Natural killer cell (primary cell): ENCODE data around the gene HEATR5B. TPM values are rescaled to one million over a fixed set of nuclear protein-coding genes. Genes with fewer than 3 reads are reported as not detected.
A peak's percentile ranks its signal among the peaks of the same experiment; 100 is the strongest.

Source experiments
- ATAC-seq, 3 donors: fragments of 150-1000 bp in 2 of 3; fragments of 200-7000 bp in 1 of 3; cut with Tn5 transposase; 1 replicate in 1 of 3; 2 replicates in 2 of 3; pipeline ENCODE4 v1.10.0; 2021; ENCODE audit warnings: mild to moderate bottlenecking in 2 of 3, moderate library complexity in 2 of 3
- DNase-seq, 2 donors: peaks; one replicate each; pipeline versions ENCODE4 v3.0.0 to v3.0.0-alpha.2; 2013 to 2021; ENCODE audit warnings: mixed read lengths in 1 of 2
- H3K27ac ChIP-seq: one replicate; pipeline ENCODE4 v1.5.1; 2013; ENCODE audit warnings: mild to moderate bottlenecking, low read length
- H3K27me3 ChIP-seq: one replicate; pipeline ENCODE4 v1.6.1; 2013; ENCODE audit warnings: low read length; ENCODE audit not compliant: control insufficient read depth, insufficient read depth
- H3K36me3 ChIP-seq: one replicate; pipeline ENCODE4 v1.6.1; 2013; ENCODE audit warnings: low read length; ENCODE audit not compliant: control insufficient read depth, insufficient read depth
- H3K4me1 ChIP-seq: one replicate; pipeline ENCODE4 v1.6.1; 2013; ENCODE audit warnings: low read length; ENCODE audit not compliant: control insufficient read depth, insufficient read depth
- H3K4me3 ChIP-seq: one replicate; pipeline ENCODE4 v1.5.1; 2013; ENCODE audit warnings: low read length
- H3K9me3 ChIP-seq: one replicate; pipeline ENCODE4 v1.6.1; 2013; ENCODE audit warnings: low read length; ENCODE audit not compliant: control insufficient read depth, insufficient read depth
- H3K27ac Mint-ChIP-seq, 2 donors: one replicate each; pipeline ENCODE4 v1.8.0; 2022; ENCODE audit warnings: mild to moderate bottlenecking in 2 of 2, mixed read lengths in 2 of 2, moderate library complexity in 1 of 2
- H3K27me3 Mint-ChIP-seq, 2 donors: one replicate each; pipeline ENCODE4 v1.8.0; 2022; ENCODE audit warnings: low read depth in 2 of 2, mixed read lengths in 2 of 2
- H3K36me3 Mint-ChIP-seq: one replicate; pipeline ENCODE4 v1.8.0; 2022; ENCODE audit warnings: mixed read lengths
- H3K4me1 Mint-ChIP-seq, 2 donors: one replicate each; pipeline ENCODE4 v1.8.0; 2022; ENCODE audit warnings: mixed read lengths in 2 of 2
- H3K4me3 Mint-ChIP-seq: one replicate; pipeline ENCODE4 v1.8.0; 2022; ENCODE audit warnings: mild to moderate bottlenecking, moderate library complexity, mixed read lengths
- H3K9me3 Mint-ChIP-seq, 2 donors: one replicate each; pipeline ENCODE4 v1.8.0; 2022; ENCODE audit warnings: mixed read lengths in 2 of 2
- CTCF ChIP-seq: fragments of 200-600 bp; IDR thresholded peaks from one replicate; pipeline ENCODE4 v1.8.0; 2022; ENCODE audit warnings: antibody characterized with exemption
- WGBS: methylation state at CpG from one replicate; pipeline ENCODE4 v1.1.7; 2013; ENCODE audit warnings: missing lambda C conversion rate; ENCODE audit not compliant: insufficient coverage; 5-methylcytosine and 5-hydroxymethylcytosine counted together
- intact Hi-C: fragments of 100-400 bp; cut with micrococcal nuclease; formaldehyde crosslinking; loops from one replicate; pipeline ENCODE4 v1.14.2; 2022
- total RNA-seq, 4 donors: library from RNA; stranded (reverse); fragments of 120-200 nt in 1 of 4; gene quantifications; one replicate each; pipeline versions ENCODE4 v1.2.3 to v1.2.4, GENCODE V29; 2013 to 2022

The HEATR5B gene
- total RNA-seq, 3 donors from 2014 or later (not counting 1 experiment from before 2014, with no cell fraction given) = 31.1 to 53.9 (median 39.9) TPM

- Mint-ChIP-seq H3K27me3 (no peaks in the 10 kb centered on the region), H3K36me3 (peaks cover 20% of the 10 kb centered on the region), H3K4me3 (no peak overlapping the region), H3K9me3 (no peaks in the 10 kb centered on the region), H3K27ac (peak overlapping the region in 1 of 2 donors; percentile 27), H3K4me1 (peaks cover 0 to 9% of the 10 kb centered on the region in 2 donors)
- Histone ChIP-seq H3K4me1 (peaks cover 5% of the 10 kb centered on the region), H3K4me3 (no peak overlapping the region), H3K27ac (no peak overlapping the region), H3K36me3 (peaks cover 77% of the 10 kb centered on the region), H3K9me3 (no peaks in the 10 kb centered on the region), H3K27me3 (no peaks in the 10 kb centered on the region)
- ATAC-seq (no peak), DNase-seq (no peak)
- intact Hi-C loops = no loop called here
- no peak for TF ChIP-seq CTCF
- 49% methylated on average over 3 of the region's 5 CpGs for WGBS
These were observed 73.0 kb downstream of the HEATR5B start for GRCh38 chr2:37011130-37011529.

GRCh38 chr2:37005118-37005868 is 78.9 kb downstream of the HEATR5B start:
- peaks cover 14% of the 10 kb centered on the region for H3K36me3 Mint-ChIP-seq
- peaks cover 87% of the 10 kb centered on the region for H3K36me3 ChIP-seq
- DNase-seq = peak in 1 of 2 donors; percentile 45
- no peaks in the 10 kb centered on the region for H3K9me3 ChIP-seq
- no peaks in the 10 kb centered on the region for H3K4me1 ChIP-seq
- no peaks in the 10 kb centered on the region for H3K27me3 ChIP-seq
- H3K27ac Mint-ChIP-seq = peak overlapping the region; percentile 52 to 60
- H3K9me3 Mint-ChIP-seq = no peaks in the 10 kb centered on the region
- H3K27me3 Mint-ChIP-seq = no peaks in the 10 kb centered on the region
- WGBS = 52% methylated on average over 7 of the region's 8 CpGs
- peak; percentile 73 to 90 (median 89) for ATAC-seq
- no peak overlapping the region for H3K4me3 ChIP-seq
- H3K4me3 Mint-ChIP-seq = peak overlapping the region; percentile 61
- peaks cover 8 to 15% of the 10 kb centered on the region in 2 donors for H3K4me1 Mint-ChIP-seq
- H3K27ac ChIP-seq = no peak overlapping the region
- peak; percentile 51 for TF ChIP-seq CTCF
- intact Hi-C loops = loop anchor here (1.0 kb wide), 2 partner anchors 220 to 225 kb away; no protein-coding TSS in a partner anchor

- no peak overlapping the region for H3K4me3 ChIP-seq
- no peak for DNase-seq
- no peak overlapping the region for H3K27ac ChIP-seq
- 90% methylated on average over 2 of the region's 2 CpGs for WGBS
- TF ChIP-seq CTCF = no peak
- intact Hi-C loops = no loop called here
- no peak for ATAC-seq
- no peak overlapping the region for H3K4me3 Mint-ChIP-seq
- no peaks in the 10 kb centered on the region for H3K27me3 Mint-ChIP-seq
- H3K4me1 ChIP-seq = no peaks in the 10 kb centered on the region
- H3K36me3 Mint-ChIP-seq = peaks cover 14% of the 10 kb centered on the region
- no peak overlapping the region for H3K27ac Mint-ChIP-seq
- no peaks in the 10 kb centered on the region for H3K9me3 Mint-ChIP-seq
- H3K27me3 ChIP-seq = no peaks in the 10 kb centered on the region
- peaks cover 81% of the 10 kb centered on the region for H3K36me3 ChIP-seq
- H3K4me1 Mint-ChIP-seq = peaks cover 8 to 15% of the 10 kb centered on the region in 2 donors
- no peaks in the 10 kb centered on the region for H3K9me3 ChIP-seq
These were observed 83.1 kb downstream of the HEATR5B start for GRCh38 chr2:37000988-37001556.
